CD4-positive, alpha-beta T cell treated with Interleukin-1 beta for 1 hour (primary cell): ENCODE measurements around the gene THADA.

Experiments
- DNase-seq, 2 donors: peaks; one replicate each; pipeline ENCODE4 v3.0.0-alpha.2; 2020 to 2022

The THADA gene

GRCh38 chr2:43375746-43376522 lies 219.9 kb downstream of the THADA start:
- no peak for DNase-seq

DNA sequence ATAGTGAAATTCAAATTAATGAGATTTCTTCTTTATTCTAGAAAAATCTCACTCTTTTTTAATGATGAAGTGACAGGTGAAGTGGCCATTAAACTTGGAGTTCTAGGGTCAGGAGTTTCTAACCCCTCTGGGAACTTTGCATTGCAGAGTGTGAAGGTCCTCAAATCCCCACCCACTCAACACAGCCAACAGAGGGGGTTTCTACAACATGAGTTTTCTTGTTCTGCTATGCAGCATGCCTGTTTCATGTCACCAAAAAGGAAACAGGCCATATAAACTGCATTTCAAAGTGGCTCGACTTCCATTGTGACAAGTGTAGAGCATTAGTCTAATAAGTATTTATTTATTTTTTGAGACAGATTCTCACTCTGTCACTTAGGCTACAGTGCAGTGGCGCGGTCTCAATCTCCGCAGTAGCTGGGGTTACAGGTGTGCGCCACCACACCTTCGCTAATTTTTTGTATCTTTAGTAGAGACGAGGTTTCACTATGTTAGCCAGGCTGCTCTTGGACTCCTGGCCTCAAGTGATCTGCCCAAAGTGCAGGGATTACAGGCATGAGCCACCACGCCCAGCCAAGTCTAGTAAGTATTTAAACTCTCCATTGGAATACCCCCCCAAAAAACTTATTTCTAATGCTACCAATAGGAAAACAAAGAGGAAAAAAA lies 223.3 kb downstream of the THADA start:
- no peak for DNase-seq

DNA sequence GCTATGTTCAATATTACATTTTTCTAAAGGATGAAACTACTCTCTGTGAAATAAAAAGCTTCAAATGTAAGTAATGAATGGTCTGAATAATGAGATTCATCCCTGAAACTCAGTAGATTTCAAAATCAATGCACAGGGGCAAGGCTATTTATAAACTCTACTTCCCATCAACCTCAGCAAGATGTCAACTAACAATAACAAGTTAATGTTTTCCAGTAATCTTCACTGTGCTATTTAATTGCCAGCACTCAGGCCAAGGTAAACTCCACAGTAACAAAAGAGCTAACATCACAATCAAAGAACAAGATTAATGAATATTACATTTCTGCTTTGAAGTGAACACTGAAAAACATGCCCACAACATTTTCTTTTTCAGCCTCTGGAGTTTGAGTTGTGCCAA lies 225.1 kb downstream of the THADA start:
- DNase-seq, result no peak

DNA sequence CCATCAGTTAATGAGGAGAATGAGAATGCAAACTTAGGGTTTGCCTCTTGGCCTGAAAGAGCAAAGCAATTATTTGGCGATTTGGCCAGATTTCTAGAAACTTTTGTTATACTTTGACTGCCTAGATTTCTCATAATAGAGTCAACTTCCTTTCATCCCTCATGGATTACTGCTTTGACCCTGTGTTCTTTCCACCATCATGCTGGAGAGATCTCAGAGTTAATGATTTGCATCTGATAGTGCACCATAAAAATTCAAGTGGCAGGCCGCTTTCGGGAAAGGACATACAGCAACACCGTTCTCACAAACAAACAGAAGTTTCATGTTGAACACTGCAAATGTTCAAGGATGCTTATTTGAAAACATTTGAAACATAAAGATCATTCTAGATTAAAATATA lies 225.7 kb downstream of the THADA start:
- DNase-seq, result no peak

GRCh38 chr2:43368483-43369385 lies 227.1 kb downstream of the THADA start:
- DNase-seq, result no peak

- no peak for DNase-seq
Observed at GRCh38 chr2:43367012-43367782, 228.6 kb downstream of the THADA start.

DNA sequence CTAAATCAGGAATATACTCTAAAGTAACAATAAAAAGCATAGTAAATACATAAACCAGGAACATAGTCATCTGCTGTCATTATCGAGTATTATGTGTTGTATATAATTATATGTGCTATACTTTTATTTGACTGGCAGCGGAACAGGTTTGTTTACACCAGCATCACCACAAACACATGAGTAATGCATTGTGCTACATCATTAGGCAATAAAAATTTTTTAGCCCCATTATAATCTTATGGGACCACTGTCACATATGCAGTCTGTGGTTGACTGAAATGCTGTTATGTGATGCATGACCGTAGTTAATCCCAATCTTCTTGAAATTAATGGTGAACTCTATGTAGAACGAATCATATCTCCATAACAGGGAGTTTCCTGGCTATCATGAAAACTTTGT lies 232.7 kb downstream of the THADA start:
- DNase-seq, result no peak

DNA sequence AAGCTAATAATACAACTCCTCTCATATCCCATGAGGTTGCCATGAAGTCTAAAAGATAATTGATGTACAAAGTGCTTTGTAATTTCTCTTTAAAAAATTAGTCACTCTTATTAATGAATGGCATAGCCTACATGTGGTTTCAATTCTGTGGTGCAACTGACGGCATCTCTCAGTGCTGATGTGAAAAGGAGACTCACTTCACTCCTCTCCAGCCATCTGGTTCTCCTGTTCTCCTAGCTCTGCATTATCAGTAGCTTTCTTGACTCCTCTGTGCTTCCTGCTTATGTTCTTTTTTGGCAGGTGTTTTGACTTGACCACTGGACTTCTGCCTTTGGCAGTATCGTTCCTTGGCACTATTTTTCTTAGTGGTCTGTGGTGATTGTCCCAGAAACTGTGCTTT lies 234.6 kb downstream of the THADA start:
- no peak for DNase-seq

DNA sequence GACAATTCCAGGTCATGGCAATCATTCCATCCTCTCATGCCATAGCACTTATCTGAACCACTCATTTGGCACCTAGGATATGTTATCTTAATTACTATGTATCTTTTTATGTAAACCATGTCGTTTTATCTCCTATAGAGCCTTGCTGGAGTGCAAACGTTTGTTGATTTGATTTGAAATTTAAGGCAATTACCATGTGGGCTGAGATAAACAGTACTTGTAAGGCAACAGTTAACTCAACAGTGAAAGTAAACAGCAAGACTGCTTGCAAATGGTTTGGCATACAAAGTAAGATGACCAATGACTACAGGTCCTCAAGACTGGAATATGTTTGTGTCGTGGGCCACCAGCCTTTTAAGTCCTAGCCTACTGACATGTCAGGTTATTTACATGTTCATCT lies 235.7 kb downstream of the THADA start:
- no peak for DNase-seq

- no peak for DNase-seq
Observed at GRCh38 chr2:43358410-43359201, 237.2 kb downstream of the THADA start.

DNA sequence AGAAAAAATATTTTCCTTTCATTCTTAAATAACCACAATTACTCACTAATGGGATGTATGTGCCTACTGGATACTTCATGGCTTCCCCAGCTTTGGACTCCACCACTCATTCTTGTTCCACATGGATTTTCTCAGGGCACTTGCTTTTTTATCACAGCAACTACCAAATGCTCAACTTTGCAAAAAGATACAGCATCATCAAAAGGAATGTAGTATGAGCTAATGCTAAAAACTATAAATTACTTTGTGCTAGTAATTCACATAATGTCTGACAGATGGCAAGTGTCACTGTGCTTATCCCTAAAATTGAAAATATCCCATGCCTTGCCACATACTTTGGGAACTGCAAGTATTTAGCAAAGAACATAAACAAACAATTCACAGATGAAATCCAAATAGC lies 239.1 kb downstream of the THADA start:
- no peak for DNase-seq

- DNase-seq, result no peak
Observed at GRCh38 chr2:43355399-43355798, 240.4 kb downstream of the THADA start.

GRCh38 chr2:43349904-43350303 lies 245.9 kb downstream of the THADA start:
- no peak for DNase-seq

DNA sequence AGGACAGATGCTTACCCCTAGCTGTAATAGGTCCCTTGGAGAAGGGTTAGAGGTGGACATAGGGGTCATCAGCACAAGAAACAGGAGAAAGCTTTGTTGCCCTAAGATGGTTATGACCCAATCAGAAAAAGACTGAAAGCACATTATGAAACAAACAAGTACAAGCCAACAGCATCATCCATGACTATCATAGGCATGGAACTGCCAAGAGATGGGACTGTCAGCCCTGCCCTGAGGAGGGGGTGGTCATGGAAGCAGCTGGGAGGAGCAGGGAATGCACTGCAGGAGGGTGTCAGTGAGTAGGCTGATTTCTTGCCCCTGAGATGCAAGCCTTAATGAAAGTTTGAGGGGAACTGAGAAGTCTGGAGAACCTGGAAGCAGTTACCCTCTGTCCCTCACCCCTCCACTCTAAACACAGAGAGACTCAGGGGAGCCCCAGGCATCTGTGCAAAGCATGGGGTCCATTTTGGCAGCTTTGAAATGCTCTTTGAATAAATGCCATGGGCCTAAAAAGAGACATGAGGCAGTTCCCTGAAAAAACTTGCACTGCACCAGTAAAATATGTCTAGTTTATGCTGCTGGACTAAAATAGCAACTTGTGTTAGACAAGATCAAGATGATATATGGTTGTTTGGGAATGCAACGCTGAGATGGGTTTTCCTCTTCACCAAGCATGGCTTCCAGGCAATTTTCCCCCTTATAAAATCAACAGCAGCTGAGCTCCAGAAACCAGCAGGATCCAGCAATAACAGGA lies 246.8 kb downstream of the THADA start:
- no peak for DNase-seq

GRCh38 chr2:43347746-43348145 lies 248.1 kb downstream of the THADA start:
- no peak for DNase-seq

GRCh38 chr2:43346602-43347567 lies 249.0 kb downstream of the THADA start:
- no peak for DNase-seq

DNA sequence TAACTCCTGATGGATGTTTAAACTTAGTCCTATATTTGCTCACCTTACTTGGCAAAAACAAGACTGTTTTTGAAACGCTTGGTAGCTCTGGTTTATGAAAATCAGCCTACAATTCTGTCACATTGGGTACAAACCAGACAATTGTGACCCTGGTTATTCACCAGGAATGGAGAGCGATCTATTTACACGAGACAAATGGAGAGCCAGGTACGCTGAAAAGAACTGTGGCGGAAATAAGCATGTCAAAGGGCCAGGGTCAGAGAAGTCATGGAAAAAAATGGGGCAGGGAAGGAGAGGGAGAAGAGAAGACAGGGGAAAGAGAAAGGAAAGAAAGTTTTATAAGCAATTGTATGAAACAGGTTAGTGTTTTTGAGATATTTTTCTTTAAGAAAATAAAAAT lies 250.0 kb downstream of the THADA start:
- no peak for DNase-seq

DNA sequence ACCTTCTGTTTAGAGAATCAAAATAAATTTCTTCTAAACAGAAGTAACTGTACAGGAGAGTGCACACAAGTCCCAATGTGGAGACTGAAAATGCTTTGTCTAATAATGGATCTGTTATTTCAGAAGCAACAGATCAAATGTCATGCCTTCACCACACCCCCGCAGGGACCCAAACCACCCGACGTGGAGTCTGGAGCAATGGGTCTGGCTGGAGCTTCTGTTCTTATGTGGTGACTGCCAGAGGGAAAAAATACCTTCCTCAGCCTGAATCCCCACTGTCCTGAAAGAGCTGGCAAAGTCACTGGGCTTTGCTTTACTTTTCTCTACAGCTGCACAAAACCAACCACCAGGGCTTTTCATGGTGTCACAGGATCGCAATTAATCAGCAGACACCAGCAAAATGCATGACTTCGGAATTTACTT lies 250.4 kb downstream of the THADA start:
- DNase-seq, result no peak

GRCh38 chr2:43344868-43345373 lies 250.9 kb downstream of the THADA start:
- no peak for DNase-seq
